ENCODE results near the gene VPS16. TPM values are rescaled to one million over a fixed set of nuclear protein-coding genes. Genes with fewer than 3 reads are reported as not detected.

VPS16 gene
- total RNA-seq, 1 experiment from 2014 or later, result 38.1 TPM

- Histone ChIP-seq H3K4me1 (ENCODE audit: control insufficient read depth in 1 of 2, insufficient read depth in 2 of 2, low read length in 2 of 2) (peaks cover 3 to 20% of the 10 kb centered on the region in 2 experiments; a peak in 3 of 4 replicates), H3K9ac (ENCODE audit: low read length) (no peak overlapping the region), H4K20me1 (ENCODE audit: insufficient read depth) (no peaks in the 10 kb centered on the region), H3K9me2 (ENCODE audit: insufficient read depth) (no peaks in the 10 kb centered on the region), H3K9me3 (ENCODE audit: control insufficient read depth in 1 of 2, insufficient read depth in 1 of 2, low read depth in 1 of 2, low read length in 2 of 2) (peaks cover 2% of the 10 kb centered on the region in 2 experiments; a peak in 1 of 4 replicates), H3K79me2 (ENCODE audit: insufficient read depth, low read length) (no peaks in the 10 kb centered on the region), H3K27ac (ENCODE audit: low read depth, low read length) (no peak overlapping the region), H3K36me3 (ENCODE audit: control insufficient read depth in 1 of 2, insufficient read depth in 2 of 2, low read length in 2 of 2) (no peaks in the 10 kb centered on the region), H3K27me3 (ENCODE audit: insufficient read depth, low read length) (peaks cover 3% of the 10 kb centered on the region; the same call in 1 of the 2 replicates), H2AFZ (ENCODE audit: low read depth, low read length, poor library complexity, severe bottlenecking) (no peak overlapping the region), H3K4me3 (replicated peaks in 1 of 2; ENCODE audit: low read depth in 1 of 2, low read length in 2 of 2) (no peak overlapping the region), H3K4me2 (ENCODE audit: low read length) (no peak overlapping the region)
- intact Hi-C loops (cut with micrococcal nuclease), result no loop called here
- ATAC-seq, result no peak
- RAD21 ChIA-PET (ENCODE audit: low non-redundant PET in 1 of 2, low total read pairs in 2 of 2, uncharacterized antibody in 2 of 2, unreplicated experiment in 2 of 2), result no interaction called here
- BruUV-seq (replicated peaks), result no TSS peak
- CTCF ChIA-PET, result no interaction called here
- no peak for TF ChIP-seq SP1 (IDR thresholded peaks at IDR 0.05; ENCODE audit: low read depth)
- TF ChIP-seq YY1 (IDR thresholded peaks at IDR 0.05; ENCODE audit: extremely low read depth, insufficient replicate concordance, low read depth, low read length), result no peak
- no peak for TF ChIP-seq CEBPB (IDR thresholded peaks at IDR 0.05; ENCODE audit: low read depth)
- no peak for DNase-seq (ENCODE audit: low read depth, low spot score)
- POLR2A ChIA-PET, result no interaction called here
These were observed 23.2 kb upstream of the VPS16 start for GRCh38 chr20:2817341-2817726.

- H4K20me1 ChIP-seq (ENCODE audit: insufficient read depth), result no peaks in the 10 kb centered on the region
- H3K9me2 ChIP-seq (ENCODE audit: insufficient read depth), result no peaks in the 10 kb centered on the region
- no peak overlapping the region for H3K9ac ChIP-seq (ENCODE audit: low read length)
- BruUV-seq (replicated peaks), result no TSS peak
- H3K4me3 ChIP-seq (replicated peaks in 1 of 2; ENCODE audit: low read depth in 1 of 2, low read length in 2 of 2), result no peak overlapping the region
- no peak overlapping the region for H3K27ac ChIP-seq (ENCODE audit: low read depth, low read length)
- DNase-seq (ENCODE audit: low read depth, low spot score) (no peak), ATAC-seq (no peak)
- no peak overlapping the region for H2AFZ ChIP-seq (ENCODE audit: low read depth, low read length, poor library complexity, severe bottlenecking)
- H3K27me3 ChIP-seq (ENCODE audit: insufficient read depth, low read length), result peaks cover 3% of the 10 kb centered on the region; the same call in 1 of the 2 replicates
- no peak overlapping the region for H3K4me2 ChIP-seq (ENCODE audit: low read length)
- CTCF ChIA-PET, result no interaction called here
- no peak for TF ChIP-seq TCF7L2 (IDR thresholded peaks at IDR 0.05; ENCODE audit: borderline replicate concordance, extremely low read depth, insufficient read depth, insufficient read length)
- TF ChIP-seq ZNF274 (IDR thresholded peaks at IDR 0.05; ENCODE audit: low read depth, low read length), result no peak
- TF ChIP-seq SP1 (IDR thresholded peaks at IDR 0.05; ENCODE audit: low read depth), result no peak
- no peak for TF ChIP-seq ZFX (IDR thresholded peaks at IDR 0.05)
- no peak for TF ChIP-seq ATF3 (IDR thresholded peaks at IDR 0.05)
- TF ChIP-seq CEBPB (IDR thresholded peaks at IDR 0.05; ENCODE audit: low read depth), result no peak
- TF ChIP-seq POLR2A (IDR thresholded peaks at IDR 0.05; ENCODE audit: borderline replicate concordance, extremely low read depth, insufficient read depth, insufficient read length), result no peak
- no peak for TF ChIP-seq YY1 (IDR thresholded peaks at IDR 0.05; ENCODE audit: extremely low read depth, insufficient replicate concordance, low read depth, low read length)
- TF ChIP-seq SIN3A (IDR thresholded peaks at IDR 0.05; ENCODE audit: low read depth), result no peak
- TF ChIP-seq CTCF (IDR thresholded peaks at IDR 0.05 in 2 of 3, conservative IDR thresholded peaks at IDR 0.05 in 1 of 3; ENCODE audit: borderline replicate concordance in 1 of 3, insufficient read depth in 1 of 3, low read depth in 2 of 3, low read length in 2 of 3), result no peak
- TF ChIP-seq EZH2phosphoT487 (IDR thresholded peaks at IDR 0.05; ENCODE audit: borderline replicate concordance), result no peak
- no peak for TF ChIP-seq EZH2 (IDR thresholded peaks at IDR 0.05)
- intact Hi-C loops (cut with micrococcal nuclease), result no loop called here
- POLR2A ChIA-PET, result no interaction called here
- no peaks in the 10 kb centered on the region for H3K9me3 ChIP-seq (ENCODE audit: control insufficient read depth in 1 of 2, insufficient read depth in 1 of 2, low read depth in 1 of 2, low read length in 2 of 2)
- H3K4me1 ChIP-seq (ENCODE audit: control insufficient read depth in 1 of 2, insufficient read depth in 2 of 2, low read length in 2 of 2), result peaks cover 3 to 20% of the 10 kb centered on the region in 2 experiments; a peak in 3 of 4 replicates
- H3K36me3 ChIP-seq (ENCODE audit: control insufficient read depth in 1 of 2, insufficient read depth in 2 of 2, low read length in 2 of 2), result no peaks in the 10 kb centered on the region
- H3K79me2 ChIP-seq (ENCODE audit: insufficient read depth, low read length), result no peaks in the 10 kb centered on the region
- RAD21 ChIA-PET (ENCODE audit: low non-redundant PET in 1 of 2, low total read pairs in 2 of 2, uncharacterized antibody in 2 of 2, unreplicated experiment in 2 of 2), result no interaction called here
These were observed 22.5 kb upstream of the VPS16 start for GRCh38 chr20:2817891-2818595.
